Liver (tissue), 9 donors: ENCODE data around the gene ARHGAP8. TPM values are rescaled to one million over a fixed set of nuclear protein-coding genes. Genes with fewer than 3 reads are reported as not detected.

Experiments
- DNase-seq: peaks from one replicate; pipeline ENCODE4 v3.0.0-alpha.2; 2017; ENCODE audit warnings: low spot score
- H3K27ac ChIP-seq, 2 donors: one replicate each; pipeline ENCODE4 v1.7.0; 2013; ENCODE audit warnings: inconsistent platforms in 2 of 2, low read length in 2 of 2, control low read depth in 1 of 2, low read depth in 1 of 2, mild to moderate bottlenecking in 1 of 2
- H3K27me3 ChIP-seq, 4 donors: one replicate each; pipeline versions ENCODE4 v1.6.1 to v1.7.0; 2013; ENCODE audit warnings: low read length in 3 of 4, inconsistent platforms in 1 of 4, mild to moderate bottlenecking in 1 of 4, moderate library complexity in 1 of 4; ENCODE audit not compliant: control insufficient read depth in 4 of 4, insufficient read depth in 4 of 4
- H3K36me3 ChIP-seq, 4 donors: one replicate each; pipeline versions ENCODE4 v1.6.1 to v1.7.0; 2013; ENCODE audit warnings: low read length in 3 of 4, mild to moderate bottlenecking in 3 of 4, low read depth in 1 of 4, moderate library complexity in 1 of 4; ENCODE audit not compliant: control insufficient read depth in 4 of 4, insufficient read depth in 3 of 4
- H3K4me1 ChIP-seq, 4 donors: one replicate each; pipeline versions ENCODE4 v1.6.1 to v1.7.0; 2013; ENCODE audit warnings: low read length in 3 of 4, mild to moderate bottlenecking in 3 of 4, moderate library complexity in 1 of 4; ENCODE audit not compliant: control insufficient read depth in 4 of 4, insufficient read depth in 4 of 4
- H3K4me3 ChIP-seq, 3 donors: one replicate each; pipeline versions ENCODE4 v1.6.1 to v1.7.0; 2013; ENCODE audit warnings: low read length in 3 of 3, control low read depth in 1 of 3, low read depth in 1 of 3, mild to moderate bottlenecking in 1 of 3
- H3K9ac ChIP-seq, 2 donors: one replicate each; pipeline ENCODE4 v1.7.0; 2013; ENCODE audit warnings: low read length in 2 of 2, mild to moderate bottlenecking in 2 of 2, moderate library complexity in 2 of 2, control low read depth in 1 of 2, low read depth in 1 of 2
- H3K9me3 ChIP-seq, 4 donors: one replicate each; pipeline versions ENCODE4 v1.6.1 to v1.7.0; 2013; ENCODE audit warnings: low read length in 3 of 4; ENCODE audit not compliant: control insufficient read depth in 4 of 4
- FOXA2 ChIP-seq: IDR thresholded peaks from 2 replicates; pipeline ENCODE4 v1.6.1; 2016; ENCODE audit warnings: antibody characterized with exemption
- GABPA ChIP-seq, 2 donors: IDR thresholded peaks in 1 of 2; conservative IDR thresholded peaks in 1 of 2; 2 replicates each; pipeline ENCODE4 v1.6.1; 2016; ENCODE audit warnings: antibody characterized with exemption in 2 of 2, mild to moderate bottlenecking in 1 of 2, moderate library complexity in 1 of 2
- HNF4A ChIP-seq, 2 donors: conservative IDR thresholded peaks; 2 replicates each; pipeline ENCODE4 v1.6.1; 2016; ENCODE audit warnings: antibody characterized with exemption in 2 of 2, mild to moderate bottlenecking in 2 of 2
- HNF4G ChIP-seq: IDR thresholded peaks from 2 replicates; pipeline ENCODE4 v1.6.1; 2016; ENCODE audit warnings: antibody characterized with exemption
- JUND ChIP-seq, 2 donors: IDR thresholded peaks; 2 replicates each; pipeline ENCODE4 v1.6.1; 2016; ENCODE audit warnings: antibody characterized with exemption in 2 of 2
- NR2F2 ChIP-seq: IDR thresholded peaks from 2 replicates; pipeline ENCODE4 v1.6.1; 2016; ENCODE audit warnings: antibody characterized with exemption
- RAD21 ChIP-seq, 2 donors: IDR thresholded peaks; 2 replicates each; pipeline ENCODE4 v1.6.1; 2016; ENCODE audit warnings: antibody characterized with exemption in 2 of 2, mild to moderate bottlenecking in 2 of 2
- RXRA ChIP-seq, 2 donors: IDR thresholded peaks; 2 replicates each; pipeline ENCODE4 v1.6.1; 2017 to 2018; ENCODE audit warnings: antibody characterized with exemption in 2 of 2, mild to moderate bottlenecking in 1 of 2
- SP1 ChIP-seq: IDR thresholded peaks from 2 replicates; pipeline ENCODE4 v1.6.1; 2018; ENCODE audit warnings: antibody characterized with exemption, mild to moderate bottlenecking
- TAF1 ChIP-seq: conservative IDR thresholded peaks from 2 replicates; pipeline ENCODE4 v1.6.1; 2016; ENCODE audit warnings: antibody characterized with exemption, mild to moderate bottlenecking
- YY1 ChIP-seq: IDR thresholded peaks from 2 replicates; pipeline ENCODE4 v1.6.1; 2016; ENCODE audit warnings: antibody characterized with exemption, mild to moderate bottlenecking
- WGBS: extraction: QIAGEN DNeasy Blood & Tissue Kit; methylation state at CpG from one replicate; pipeline ENCODE4 v1.1.7; 2013; 5-methylcytosine and 5-hydroxymethylcytosine counted together
- polyA plus RNA-seq, 2 donors: library from polyadenylated mRNA; stranded (reverse) in 1 of 2; unstranded in 1 of 2; fragments of 200-250 nt in 1 of 2; fragments of >200 nt in 1 of 2; fragmentation: Nextera tagmentation in 1 of 2; extraction: Ambion mirVana in 1 of 2; gene quantifications; one replicate each; pipeline versions ENCODE4 v1.2.1 to v1.2.3, GENCODE V29; 2013 to 2015
- total RNA-seq, 2 donors: library from RNA; depleted of rRNA; stranded (reverse); fragments of >200 nt; gene quantifications; one replicate each; pipeline ENCODE4 v1.2.3, GENCODE V29; 2014
- TF ChIP-seq, protein P1 (sequence below): IDR thresholded peaks from 2 replicates; pipeline ENCODE4 v1.6.1; 2016; ENCODE audit warnings: antibody characterized with exemption
- TF ChIP-seq, protein P2 (sequence below): IDR thresholded peaks from 2 replicates; pipeline ENCODE4 v1.6.1; 2016; ENCODE audit warnings: antibody characterized with exemption
- TF ChIP-seq, protein P3 (sequence below): IDR thresholded peaks from 2 replicates; pipeline ENCODE4 v1.6.1; 2016; ENCODE audit warnings: antibody characterized with exemption
- TF ChIP-seq, protein P4 (sequence below): IDR thresholded peaks from 2 replicates; pipeline ENCODE4 v1.6.1; 2016; ENCODE audit warnings: antibody characterized with exemption, mild to moderate bottlenecking
- donor health status: healthy.
- donor health status: healthy.
- donor health status: healthy.
- donor health status: healthy.
- donor health status: healthy.

Gene ARHGAP8
- total and polyA plus RNA-seq, 4 donors, result 0.58 to 1.8 (median 1.1) TPM

DNA sequence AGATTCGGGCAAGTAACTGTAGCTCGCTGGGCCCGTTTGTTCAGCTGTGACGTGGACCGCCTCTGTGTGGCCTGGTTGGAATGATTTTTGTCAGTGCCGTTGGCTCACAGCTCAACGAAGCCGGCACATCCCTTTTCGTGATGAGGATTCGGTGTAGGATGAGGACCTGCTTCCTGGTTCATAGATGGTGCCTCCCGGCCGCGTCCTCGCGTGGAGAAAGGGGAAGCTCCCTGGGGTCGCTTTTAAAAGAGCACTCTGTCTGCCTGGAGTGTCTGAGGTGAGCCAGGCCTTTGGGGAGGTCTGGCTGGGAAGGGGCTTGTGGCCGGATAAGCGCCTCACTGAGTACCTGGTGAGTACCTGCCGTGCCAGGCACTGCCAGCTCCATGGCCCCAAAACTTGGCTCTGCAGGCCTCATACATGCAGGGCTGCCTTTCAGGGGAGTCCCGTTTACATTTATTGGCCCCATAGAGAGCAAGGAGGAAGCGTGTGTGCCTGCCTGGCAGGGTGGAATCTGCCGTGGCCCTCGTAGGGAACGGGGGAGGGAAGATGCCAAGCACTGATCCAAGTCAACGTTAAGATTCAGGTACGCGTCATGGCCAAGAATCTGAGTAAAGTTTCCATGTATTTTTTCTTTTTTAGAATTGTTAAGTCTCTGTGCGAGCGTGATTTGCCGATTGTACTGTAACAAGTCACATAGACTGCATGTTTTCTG is 88.4 kb downstream of the ARHGAP8 start:
- WGBS, result 79% methylated on average over 30 of the region's 30 CpGs
- no peak overlapping the region for H3K9ac ChIP-seq
- H3K4me1 ChIP-seq, result no peaks in the 10 kb centered on the region
- H3K27me3 ChIP-seq, result no peaks in the 10 kb centered on the region
- TF ChIP-seq GABPA (IDR thresholded peaks at IDR 0.05 in 1 of 2, conservative IDR thresholded peaks at IDR 0.05 in 1 of 2) (no peak), NR2F2 (no peak), FOXA2 (no peak), RXRA (IDR thresholded peaks at IDR 0.05) (no peak), YY1 (no peak), JUND (IDR thresholded peaks at IDR 0.05) (no peak), HNF4A (conservative IDR thresholded peaks at IDR 0.05) (no peak), SP1 (no peak), HNF4G (no peak), TAF1 (no peak)
- TF ChIP-seq, protein P1, sequence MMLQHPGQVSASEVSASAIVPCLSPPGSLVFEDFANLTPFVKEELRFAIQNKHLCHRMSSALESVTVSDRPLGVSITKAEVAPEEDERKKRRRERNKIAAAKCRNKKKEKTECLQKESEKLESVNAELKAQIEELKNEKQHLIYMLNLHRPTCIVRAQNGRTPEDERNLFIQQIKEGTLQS, result no peak
- TF ChIP-seq, protein P2, sequence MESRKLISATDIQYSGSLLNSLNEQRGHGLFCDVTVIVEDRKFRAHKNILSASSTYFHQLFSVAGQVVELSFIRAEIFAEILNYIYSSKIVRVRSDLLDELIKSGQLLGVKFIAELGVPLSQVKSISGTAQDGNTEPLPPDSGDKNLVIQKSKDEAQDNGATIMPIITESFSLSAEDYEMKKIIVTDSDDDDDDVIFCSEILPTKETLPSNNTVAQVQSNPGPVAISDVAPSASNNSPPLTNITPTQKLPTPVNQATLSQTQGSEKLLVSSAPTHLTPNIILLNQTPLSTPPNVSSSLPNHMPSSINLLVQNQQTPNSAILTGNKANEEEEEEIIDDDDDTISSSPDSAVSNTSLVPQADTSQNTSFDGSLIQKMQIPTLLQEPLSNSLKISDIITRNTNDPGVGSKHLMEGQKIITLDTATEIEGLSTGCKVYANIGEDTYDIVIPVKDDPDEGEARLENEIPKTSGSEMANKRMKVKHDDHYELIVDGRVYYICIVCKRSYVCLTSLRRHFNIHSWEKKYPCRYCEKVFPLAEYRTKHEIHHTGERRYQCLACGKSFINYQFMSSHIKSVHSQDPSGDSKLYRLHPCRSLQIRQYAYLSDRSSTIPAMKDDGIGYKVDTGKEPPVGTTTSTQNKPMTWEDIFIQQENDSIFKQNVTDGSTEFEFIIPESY, result no peak
- TF ChIP-seq, protein P3, sequence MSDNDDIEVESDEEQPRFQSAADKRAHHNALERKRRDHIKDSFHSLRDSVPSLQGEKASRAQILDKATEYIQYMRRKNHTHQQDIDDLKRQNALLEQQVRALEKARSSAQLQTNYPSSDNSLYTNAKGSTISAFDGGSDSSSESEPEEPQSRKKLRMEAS, result no peak
- no peaks in the 10 kb centered on the region for H3K36me3 ChIP-seq
- no peak overlapping the region for H3K27ac ChIP-seq
- H3K4me3 ChIP-seq, result no peak overlapping the region
- no peaks in the 10 kb centered on the region for H3K9me3 ChIP-seq
- DNase-seq, result no peak

DNA sequence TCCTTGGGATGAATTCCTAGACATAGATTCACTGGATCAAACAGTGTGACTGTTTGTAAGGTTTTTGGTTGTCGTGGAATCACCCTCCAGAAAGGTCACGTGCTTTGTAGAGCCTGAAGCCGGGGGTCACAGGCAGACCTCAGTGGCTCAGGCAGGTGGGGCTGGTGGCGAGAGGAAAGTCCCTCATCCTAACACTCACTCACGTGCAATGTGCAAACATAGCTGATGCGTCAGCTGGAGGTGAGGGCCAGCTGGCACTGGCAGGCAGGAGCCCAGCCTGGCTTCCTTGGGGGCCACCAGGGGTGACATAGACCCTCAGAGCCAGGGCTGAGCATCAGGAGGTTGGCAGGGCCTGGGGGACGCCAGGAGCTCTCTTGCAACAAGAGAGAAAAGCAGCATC is 90.0 kb downstream of the ARHGAP8 start:
- no peak for TF ChIP-seq RAD21 (IDR thresholded peaks at IDR 0.05)
- no peak for TF ChIP-seq TAF1
- TF ChIP-seq, protein P1, result no peak
- TF ChIP-seq YY1, result no peak
- no peak for TF ChIP-seq SP1
- TF ChIP-seq HNF4G, result no peak
- no peak for TF ChIP-seq FOXA2
- no peak for TF ChIP-seq HNF4A (conservative IDR thresholded peaks at IDR 0.05)
- no peak for TF ChIP-seq JUND (IDR thresholded peaks at IDR 0.05)
- no peak for TF ChIP-seq RXRA (IDR thresholded peaks at IDR 0.05)
- TF ChIP-seq, protein P2, result no peak
- no peak for TF ChIP-seq GABPA (IDR thresholded peaks at IDR 0.05 in 1 of 2, conservative IDR thresholded peaks at IDR 0.05 in 1 of 2)
- no peak for TF ChIP-seq NR2F2
- TF ChIP-seq, protein P4, sequence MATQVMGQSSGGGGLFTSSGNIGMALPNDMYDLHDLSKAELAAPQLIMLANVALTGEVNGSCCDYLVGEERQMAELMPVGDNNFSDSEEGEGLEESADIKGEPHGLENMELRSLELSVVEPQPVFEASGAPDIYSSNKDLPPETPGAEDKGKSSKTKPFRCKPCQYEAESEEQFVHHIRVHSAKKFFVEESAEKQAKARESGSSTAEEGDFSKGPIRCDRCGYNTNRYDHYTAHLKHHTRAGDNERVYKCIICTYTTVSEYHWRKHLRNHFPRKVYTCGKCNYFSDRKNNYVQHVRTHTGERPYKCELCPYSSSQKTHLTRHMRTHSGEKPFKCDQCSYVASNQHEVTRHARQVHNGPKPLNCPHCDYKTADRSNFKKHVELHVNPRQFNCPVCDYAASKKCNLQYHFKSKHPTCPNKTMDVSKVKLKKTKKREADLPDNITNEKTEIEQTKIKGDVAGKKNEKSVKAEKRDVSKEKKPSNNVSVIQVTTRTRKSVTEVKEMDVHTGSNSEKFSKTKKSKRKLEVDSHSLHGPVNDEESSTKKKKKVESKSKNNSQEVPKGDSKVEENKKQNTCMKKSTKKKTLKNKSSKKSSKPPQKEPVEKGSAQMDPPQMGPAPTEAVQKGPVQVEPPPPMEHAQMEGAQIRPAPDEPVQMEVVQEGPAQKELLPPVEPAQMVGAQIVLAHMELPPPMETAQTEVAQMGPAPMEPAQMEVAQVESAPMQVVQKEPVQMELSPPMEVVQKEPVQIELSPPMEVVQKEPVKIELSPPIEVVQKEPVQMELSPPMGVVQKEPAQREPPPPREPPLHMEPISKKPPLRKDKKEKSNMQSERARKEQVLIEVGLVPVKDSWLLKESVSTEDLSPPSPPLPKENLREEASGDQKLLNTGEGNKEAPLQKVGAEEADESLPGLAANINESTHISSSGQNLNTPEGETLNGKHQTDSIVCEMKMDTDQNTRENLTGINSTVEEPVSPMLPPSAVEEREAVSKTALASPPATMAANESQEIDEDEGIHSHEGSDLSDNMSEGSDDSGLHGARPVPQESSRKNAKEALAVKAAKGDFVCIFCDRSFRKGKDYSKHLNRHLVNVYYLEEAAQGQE, result no peak
- H3K27me3 ChIP-seq, result no peaks in the 10 kb centered on the region
- no peak overlapping the region for H3K27ac ChIP-seq
- H3K9ac ChIP-seq, result no peak overlapping the region
- H3K4me1 ChIP-seq, result no peaks in the 10 kb centered on the region
- H3K9me3 ChIP-seq, result no peaks in the 10 kb centered on the region
- H3K4me3 ChIP-seq, result no peak overlapping the region
- H3K36me3 ChIP-seq, result no peaks in the 10 kb centered on the region
- DNase-seq, result no peak
- WGBS, result 60% methylated on average over 7 of the region's 7 CpGs
